ENCODE measurements around the gene SORCS1.

SORCS1 gene

GRCh38 chr10:106913348-106913747 lies 251.2 kb downstream of the SORCS1 start:
- CTCF ChIA-PET: interaction anchor here (1.0 kb wide), 1 partner anchor 18 kb away, joined by 3 read pairs; no protein-coding TSS in a partner anchor
- TF ChIP-seq CTCF (IDR thresholded peaks at IDR 0.05; ENCODE audit: control extremely low read depth, extremely low read depth, low read depth, missing control alignments): no peak
- POLR2A ChIA-PET: no interaction called here
- DNase-seq (ENCODE audit: extremely low spot score): no peak

GRCh38 chr10:106911096-106911495 lies 253.4 kb downstream of the SORCS1 start:
- ChIA-PET POLR2A (no interaction called here), CTCF (no interaction called here)
- TF ChIP-seq CTCF (IDR thresholded peaks at IDR 0.05; ENCODE audit: control extremely low read depth, extremely low read depth, low read depth, missing control alignments): no peak
- no peak for DNase-seq (ENCODE audit: extremely low spot score)

GRCh38 chr10:106910666-106911065 lies 253.8 kb downstream of the SORCS1 start:
- ChIA-PET CTCF (no interaction called here), POLR2A (no interaction called here)
- no peak for DNase-seq (ENCODE audit: extremely low spot score)
- no peak for TF ChIP-seq CTCF (IDR thresholded peaks at IDR 0.05; ENCODE audit: control extremely low read depth, extremely low read depth, low read depth, missing control alignments)

- no peak for DNase-seq (ENCODE audit: extremely low spot score)
- no peak for TF ChIP-seq CTCF (IDR thresholded peaks at IDR 0.05; ENCODE audit: control extremely low read depth, extremely low read depth, low read depth, missing control alignments)
- POLR2A ChIA-PET: no interaction called here
- CTCF ChIA-PET: interaction anchor here (1.1 kb wide), 1 partner anchor 9 kb away, joined by 5 read pairs; no protein-coding TSS in a partner anchor
These were observed 256.3 kb downstream of the SORCS1 start for GRCh38 chr10:106908225-106908624.

- TF ChIP-seq CTCF (IDR thresholded peaks at IDR 0.05; ENCODE audit: control extremely low read depth, extremely low read depth, low read depth, missing control alignments): no peak
- POLR2A ChIA-PET: no interaction called here
- DNase-seq (ENCODE audit: extremely low spot score): no peak
These were observed 260.3 kb downstream of the SORCS1 start for GRCh38 chr10:106904209-106904608.

GRCh38 chr10:106903180-106903579 lies 261.3 kb downstream of the SORCS1 start:
- DNase-seq (ENCODE audit: extremely low spot score): no peak
- TF ChIP-seq CTCF (IDR thresholded peaks at IDR 0.05; ENCODE audit: control extremely low read depth, extremely low read depth, low read depth, missing control alignments): no peak
- CTCF ChIA-PET: no interaction called here
- POLR2A ChIA-PET: no interaction called here

More at GRCh38 chr10:106904209-106904608, 260.3 kb downstream of the SORCS1 start:
- CTCF ChIA-PET: interaction anchor here (1.5 to 1.6 kb wide), 2 partner anchors 11 to 21 kb away, joined by 4 read pairs; no protein-coding TSS in a partner anchor
